Ishikawa (cell line): ENCODE results near the gene CEMIP.

ENCODE experiments used
- CEBPB ChIP-seq: IDR thresholded peaks from 2 replicates; pipeline ENCODE4 v1.6.1; 2012
- CREB1 ChIP-seq: IDR thresholded peaks from 2 replicates; pipeline ENCODE4 v1.6.1; 2012; ENCODE audit warnings: low read depth
- EGR1 ChIP-seq: IDR thresholded peaks from 2 replicates; pipeline ENCODE4 v1.6.1; 2012
- EP300 ChIP-seq: IDR thresholded peaks from 2 replicates; pipeline ENCODE4 v1.6.1; 2012; ENCODE audit warnings: borderline replicate concordance
- FOXM1 ChIP-seq: IDR thresholded peaks from 2 replicates; pipeline ENCODE4 v1.6.1; 2012; ENCODE audit warnings: low read depth, borderline replicate concordance
- NFIC ChIP-seq: IDR thresholded peaks from 2 replicates; pipeline ENCODE4 v1.6.1; 2012
- RAD21 ChIP-seq: IDR thresholded peaks from 2 replicates; pipeline ENCODE4 v1.6.1; 2012; ENCODE audit warnings: low read depth
- TAF1 ChIP-seq: IDR thresholded peaks from 2 replicates; pipeline ENCODE4 v1.6.1; 2012; ENCODE audit warnings: low read depth, mild to moderate bottlenecking
- TCF12 ChIP-seq: IDR thresholded peaks from 2 replicates; pipeline ENCODE4 v1.6.1; 2012; ENCODE audit warnings: low read depth
- TEAD4 ChIP-seq: IDR thresholded peaks from 2 replicates; pipeline ENCODE4 v1.6.1; 2012
- YY1 ChIP-seq: IDR thresholded peaks from 2 replicates; pipeline ENCODE4 v1.6.1; 2012; ENCODE audit warnings: low read depth
- ZBTB7A ChIP-seq: IDR thresholded peaks from 2 replicates; pipeline ENCODE4 v1.6.1; 2012; ENCODE audit warnings: low read depth
- TF ChIP-seq, protein P1 (sequence below): IDR thresholded peaks from 2 replicates; pipeline ENCODE4 v1.6.1; 2012
- TF ChIP-seq, protein P2 (sequence below): IDR thresholded peaks from 2 replicates; pipeline ENCODE4 v1.6.1; 2012
- TF ChIP-seq, protein P3 (sequence below): IDR thresholded peaks from 2 replicates; pipeline ENCODE4 v1.6.1; 2012; ENCODE audit warnings: low read depth, mild to moderate bottlenecking

The CEMIP gene

DNA sequence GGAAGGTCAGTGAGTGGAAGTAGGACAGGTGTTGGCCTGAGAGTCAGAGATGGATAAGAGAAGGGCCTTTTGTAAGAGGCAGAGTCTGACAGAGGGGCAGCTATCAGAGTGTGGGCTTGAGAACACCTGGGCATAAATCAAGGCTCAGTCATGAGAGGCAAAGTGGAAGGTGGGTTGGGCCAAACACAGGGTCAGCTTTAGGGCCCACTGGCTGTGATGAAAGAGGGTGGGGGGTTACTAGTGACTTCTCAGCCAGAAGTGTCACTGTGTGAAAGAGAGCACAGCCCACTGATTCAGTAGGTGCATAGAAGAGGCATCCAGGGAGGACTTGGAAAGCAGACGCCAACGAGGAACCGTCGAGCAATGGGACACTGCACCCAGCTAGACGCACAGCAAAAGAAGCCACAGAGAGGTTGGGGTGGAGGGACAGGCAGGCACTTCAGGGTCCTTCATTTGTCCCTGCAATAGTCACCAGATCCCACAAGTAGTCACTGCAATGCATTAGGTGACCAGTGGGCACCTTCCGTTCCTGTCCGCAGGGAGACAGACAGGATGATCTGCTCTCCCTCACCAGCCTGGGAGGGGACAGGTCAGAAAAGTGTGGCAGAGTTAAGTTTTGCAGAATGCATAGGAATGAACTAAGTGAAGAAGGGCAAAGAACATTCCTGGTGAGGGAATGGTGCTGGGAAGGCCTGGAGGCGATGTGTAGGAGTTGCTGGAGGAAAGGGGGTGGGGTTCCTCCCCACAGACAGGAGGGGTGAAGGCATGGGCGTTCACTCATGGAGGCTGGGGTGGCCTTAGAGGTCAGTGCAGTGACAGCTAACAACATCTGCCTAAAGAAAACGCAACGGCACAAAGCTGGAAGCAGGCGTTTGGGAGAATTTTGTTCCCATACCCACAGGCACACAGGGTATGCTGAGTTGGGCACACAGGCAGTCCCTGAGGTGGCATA, 174.1 kb downstream of the CEMIP start:
- TF ChIP-seq RAD21 (no peak), CEBPB (no peak), EGR1 (no peak), TCF12 (no peak), TAF1 (no peak), NFIC (no peak), TEAD4 (no peak), YY1 (no peak), CREB1 (no peak), EP300 (no peak)
- TF ChIP-seq, protein P1, sequence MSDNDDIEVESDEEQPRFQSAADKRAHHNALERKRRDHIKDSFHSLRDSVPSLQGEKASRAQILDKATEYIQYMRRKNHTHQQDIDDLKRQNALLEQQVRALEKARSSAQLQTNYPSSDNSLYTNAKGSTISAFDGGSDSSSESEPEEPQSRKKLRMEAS, result no peak
- TF ChIP-seq, protein P2, sequence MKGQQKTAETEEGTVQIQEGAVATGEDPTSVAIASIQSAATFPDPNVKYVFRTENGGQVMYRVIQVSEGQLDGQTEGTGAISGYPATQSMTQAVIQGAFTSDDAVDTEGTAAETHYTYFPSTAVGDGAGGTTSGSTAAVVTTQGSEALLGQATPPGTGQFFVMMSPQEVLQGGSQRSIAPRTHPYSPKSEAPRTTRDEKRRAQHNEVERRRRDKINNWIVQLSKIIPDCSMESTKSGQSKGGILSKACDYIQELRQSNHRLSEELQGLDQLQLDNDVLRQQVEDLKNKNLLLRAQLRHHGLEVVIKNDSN, result no peak

DNA sequence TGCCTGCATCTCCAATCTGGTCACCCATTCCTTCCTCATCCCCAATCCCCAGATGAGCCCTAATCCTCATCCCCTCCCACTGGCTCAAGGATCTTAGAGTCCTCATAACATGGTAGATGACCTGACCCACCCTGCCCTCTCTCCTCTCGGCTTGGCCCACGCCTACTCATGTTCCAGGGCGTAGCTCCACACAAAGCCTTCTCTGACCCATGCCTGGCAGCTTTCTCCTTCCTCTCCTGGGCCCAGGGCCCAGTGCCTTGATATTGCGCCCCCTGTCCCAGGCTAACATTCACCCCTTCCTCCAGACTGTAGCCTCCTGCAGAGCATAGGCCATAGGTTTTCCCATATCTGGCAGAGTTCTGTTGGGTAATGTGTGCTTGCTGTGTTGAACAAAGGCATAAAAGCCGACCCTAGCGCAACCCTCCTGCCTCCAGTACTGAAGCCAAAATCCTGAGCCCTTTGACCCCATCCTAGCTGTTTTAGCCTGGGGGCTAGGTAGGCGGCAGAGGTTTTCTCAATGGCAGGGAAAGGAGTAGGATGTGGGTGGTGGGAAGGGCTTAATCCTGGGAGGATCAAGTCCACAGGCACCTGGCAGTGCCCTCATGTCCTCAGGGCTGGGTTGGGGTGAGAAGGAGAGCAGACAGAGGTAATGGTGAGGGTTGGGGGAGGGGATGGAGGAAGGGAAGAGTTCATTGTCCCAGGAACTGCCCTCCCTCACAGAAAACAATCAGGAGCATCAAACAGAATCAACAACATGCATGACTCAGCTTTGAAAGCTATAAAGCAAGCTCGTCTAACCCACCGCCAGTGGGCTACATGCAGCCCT, 175.0 kb downstream of the CEMIP start:
- TF ChIP-seq, protein P1, result no peak
- no peak for TF ChIP-seq TAF1

DNA sequence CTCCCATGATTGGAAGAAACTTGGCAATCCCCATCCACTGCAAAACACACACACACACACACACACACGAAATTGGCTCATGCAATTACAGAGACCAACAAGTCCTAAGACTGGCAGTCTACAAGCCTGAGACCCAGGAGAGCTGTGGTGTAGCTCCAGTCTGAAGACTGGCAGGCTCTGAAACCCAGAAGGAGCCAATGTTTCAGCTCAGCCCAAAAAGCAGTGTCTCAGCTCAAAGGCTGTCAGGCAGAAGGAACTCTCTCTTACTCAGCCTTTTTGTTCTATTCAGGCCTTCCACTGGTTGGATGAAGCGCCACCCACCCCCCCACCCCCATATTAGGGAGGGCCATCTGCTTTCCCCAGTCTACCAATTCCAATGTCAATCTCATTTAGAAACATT, 178.4 kb downstream of the CEMIP start:
- TF ChIP-seq, protein P3, sequence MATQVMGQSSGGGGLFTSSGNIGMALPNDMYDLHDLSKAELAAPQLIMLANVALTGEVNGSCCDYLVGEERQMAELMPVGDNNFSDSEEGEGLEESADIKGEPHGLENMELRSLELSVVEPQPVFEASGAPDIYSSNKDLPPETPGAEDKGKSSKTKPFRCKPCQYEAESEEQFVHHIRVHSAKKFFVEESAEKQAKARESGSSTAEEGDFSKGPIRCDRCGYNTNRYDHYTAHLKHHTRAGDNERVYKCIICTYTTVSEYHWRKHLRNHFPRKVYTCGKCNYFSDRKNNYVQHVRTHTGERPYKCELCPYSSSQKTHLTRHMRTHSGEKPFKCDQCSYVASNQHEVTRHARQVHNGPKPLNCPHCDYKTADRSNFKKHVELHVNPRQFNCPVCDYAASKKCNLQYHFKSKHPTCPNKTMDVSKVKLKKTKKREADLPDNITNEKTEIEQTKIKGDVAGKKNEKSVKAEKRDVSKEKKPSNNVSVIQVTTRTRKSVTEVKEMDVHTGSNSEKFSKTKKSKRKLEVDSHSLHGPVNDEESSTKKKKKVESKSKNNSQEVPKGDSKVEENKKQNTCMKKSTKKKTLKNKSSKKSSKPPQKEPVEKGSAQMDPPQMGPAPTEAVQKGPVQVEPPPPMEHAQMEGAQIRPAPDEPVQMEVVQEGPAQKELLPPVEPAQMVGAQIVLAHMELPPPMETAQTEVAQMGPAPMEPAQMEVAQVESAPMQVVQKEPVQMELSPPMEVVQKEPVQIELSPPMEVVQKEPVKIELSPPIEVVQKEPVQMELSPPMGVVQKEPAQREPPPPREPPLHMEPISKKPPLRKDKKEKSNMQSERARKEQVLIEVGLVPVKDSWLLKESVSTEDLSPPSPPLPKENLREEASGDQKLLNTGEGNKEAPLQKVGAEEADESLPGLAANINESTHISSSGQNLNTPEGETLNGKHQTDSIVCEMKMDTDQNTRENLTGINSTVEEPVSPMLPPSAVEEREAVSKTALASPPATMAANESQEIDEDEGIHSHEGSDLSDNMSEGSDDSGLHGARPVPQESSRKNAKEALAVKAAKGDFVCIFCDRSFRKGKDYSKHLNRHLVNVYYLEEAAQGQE, result no peak
- TF ChIP-seq RAD21, result no peak
- TF ChIP-seq FOXM1, result no peak
- TF ChIP-seq CREB1, result no peak
- no peak for TF ChIP-seq YY1
- TF ChIP-seq EP300, result no peak
- TF ChIP-seq ZBTB7A, result no peak
- TF ChIP-seq, protein P1, result no peak
- TF ChIP-seq NFIC, result no peak
- TF ChIP-seq TCF12, result no peak
- TF ChIP-seq CEBPB, result no peak
- TF ChIP-seq TAF1, result no peak
- no peak for TF ChIP-seq EGR1
- TF ChIP-seq, protein P2, result no peak
- no peak for TF ChIP-seq TEAD4

DNA sequence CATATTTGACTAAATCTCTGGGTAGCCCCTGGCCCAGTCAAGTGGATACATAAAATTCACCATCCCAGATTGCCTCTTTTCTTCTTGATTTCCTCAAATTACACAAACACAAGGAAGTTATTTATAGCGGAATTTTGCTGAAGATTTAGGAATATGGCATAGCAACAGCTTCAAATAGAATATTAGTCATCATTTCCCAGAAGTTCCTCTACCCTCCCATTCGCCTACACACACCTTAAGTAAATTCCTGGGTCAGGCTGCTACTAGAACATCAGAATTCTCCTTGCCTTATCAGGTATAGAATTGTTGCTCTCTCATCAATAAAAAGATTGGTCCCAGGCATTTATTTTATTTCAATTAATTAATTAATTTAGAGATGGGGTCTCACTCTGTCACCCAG, 178.8 kb downstream of the CEMIP start:
- TF ChIP-seq CREB1 (no peak), TCF12 (no peak), ZBTB7A (no peak)
- TF ChIP-seq, protein P1, result no peak

DNA sequence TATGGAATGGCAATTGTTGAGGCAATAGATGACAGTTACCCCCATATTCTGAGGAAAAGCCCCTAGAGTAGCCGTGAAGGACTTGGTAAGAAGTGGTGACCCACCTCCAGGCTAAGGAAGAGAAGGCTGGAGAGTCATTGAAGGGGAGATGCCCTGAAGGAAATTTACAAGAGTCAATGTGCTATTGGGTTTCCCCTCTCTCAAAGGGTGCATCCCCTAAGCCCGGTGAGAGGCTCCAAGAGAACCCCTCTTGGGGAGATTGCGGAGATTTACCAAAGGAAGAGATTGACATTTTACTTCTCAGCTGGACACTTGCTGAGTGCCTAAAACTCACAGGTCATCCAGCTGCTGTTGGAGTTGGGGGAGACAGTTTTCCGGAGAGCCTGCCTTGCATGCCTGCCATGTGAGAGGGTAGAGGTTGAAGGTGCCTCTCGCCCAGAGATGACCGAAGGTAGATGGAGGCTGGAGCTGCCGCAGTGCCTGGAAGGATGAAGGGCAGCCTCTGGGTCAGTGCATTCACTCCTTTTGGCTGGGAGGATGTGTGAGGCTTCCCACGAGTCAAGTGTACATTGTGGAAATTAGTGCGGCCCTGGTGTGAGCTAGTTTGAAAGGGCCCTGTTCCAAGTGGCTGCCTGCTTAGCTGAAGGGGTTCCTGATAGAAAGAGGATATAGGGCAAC, 179.8 kb downstream of the CEMIP start:
- TF ChIP-seq CEBPB (no peak), RAD21 (no peak), TEAD4 (no peak), EGR1 (no peak), EP300 (no peak), YY1 (no peak), FOXM1 (no peak), NFIC (no peak), ZBTB7A (no peak), CREB1 (no peak), TCF12 (no peak), TAF1 (no peak)
- TF ChIP-seq, protein P3, result no peak
- TF ChIP-seq, protein P1, result no peak
- TF ChIP-seq, protein P2, result no peak
